H1 (cell line): ENCODE measurements around the gene KIAA1328. TPM values are rescaled to one million over a fixed set of nuclear protein-coding genes. Genes with fewer than 3 reads are reported as not detected.

Experiments
- CTCF ChIA-PET: fragments of 300-600 bp; sonication (Branson Sonifier 250); formaldehyde crosslinking; loops from one replicate; lab custom pipeline; 2021; ENCODE audit not compliant: partially characterized antibody; lab: Charles Lee
- POLR2A ChIA-PET: fragments of 300-600 bp; sonication (Branson Sonifier 250); formaldehyde crosslinking; loops from one replicate; lab custom pipeline; 2021; ENCODE audit warnings: inconsistent platforms; ENCODE audit not compliant: partially characterized antibody; lab: Charles Lee
- DNase-seq, 2 experiments: peaks; one replicate each; pipeline versions ENCODE4 v3.0.0 to v3.0.0-alpha.2; 2010 to 2022; ENCODE audit warnings: low spot score in 2 of 2, low read depth in 1 of 2, mixed read lengths in 1 of 2
- FAIRE-seq: peaks from 2 replicates; lab custom pipeline; 2011; peaks lifted over from hg19 to GRCh38; lab: Jason Lieb, UNC
- H2AFZ ChIP-seq: 2 replicates; pipeline ENCODE4 v1.8.1; 2012; ENCODE audit warnings: low read length, inconsistent platforms
- H2AK5ac ChIP-seq: 2 replicates; pipeline ENCODE4 v1.6.1; 2013; ENCODE audit warnings: low read depth, low read length
- H2BK120ac ChIP-seq: replicated peaks from 2 replicates; pipeline ENCODE3; 2013; ENCODE audit warnings: low read depth, low read length, inconsistent platforms
- H2BK12ac ChIP-seq: 2 replicates; pipeline ENCODE4 v1.6.1; 2013; ENCODE audit warnings: low read depth, low read length
- H2BK15ac ChIP-seq: 2 replicates; pipeline ENCODE4 v1.6.1; 2013; ENCODE audit warnings: low read length
- H2BK20ac ChIP-seq: 2 replicates; pipeline ENCODE4 v1.6.1; 2013; ENCODE audit warnings: low read length
- H2BK5ac ChIP-seq: 2 replicates; pipeline ENCODE4 v1.6.1; 2013; ENCODE audit warnings: low read depth, low read length
- H3K14ac ChIP-seq: 2 replicates; pipeline ENCODE4 v1.6.1; 2013; ENCODE audit warnings: inconsistent platforms; ENCODE audit not compliant: insufficient read length
- H3K18ac ChIP-seq: 2 replicates; pipeline ENCODE4 v1.6.1; 2013; ENCODE audit warnings: low read length; ENCODE audit errors: extremely low read depth
- H3K23ac ChIP-seq: 2 replicates; pipeline ENCODE4 v1.6.1; 2013; ENCODE audit warnings: inconsistent platforms; ENCODE audit not compliant: insufficient read length
- H3K23me2 ChIP-seq: 2 replicates; pipeline ENCODE4 v1.6.1; 2013; ENCODE audit warnings: low read depth, low read length
- H3K27ac ChIP-seq: 2 replicates; pipeline ENCODE4 v1.6.1; 2011; ENCODE audit warnings: low read depth, low read length, inconsistent platforms
- H3K27me3 ChIP-seq, 4 experiments: replicated peaks in 1 of 4; 1 replicate in 1 of 4; 2 replicates in 3 of 4; pipeline versions ENCODE4 v1.6.1 to v1.8.1; 2011 to 2013; ENCODE audit warnings: low read length in 3 of 4, mild to moderate bottlenecking in 3 of 4, inconsistent platforms in 2 of 4, mixed read lengths in 2 of 4, moderate library complexity in 1 of 4; ENCODE audit not compliant: control insufficient read depth in 3 of 4, insufficient read depth in 3 of 4; ENCODE audit errors: extremely low read depth in 1 of 4
- H3K36me3 ChIP-seq, 4 experiments: 2 replicates each; pipeline versions ENCODE4 v1.6.1 to v1.8.1; 2011 to 2013; ENCODE audit warnings: mild to moderate bottlenecking in 4 of 4, low read length in 3 of 4, moderate library complexity in 2 of 4, control low read depth in 1 of 4, inconsistent platforms in 1 of 4; ENCODE audit not compliant: insufficient read depth in 4 of 4, control insufficient read depth in 2 of 4
- H3K4ac ChIP-seq: replicated peaks from 2 replicates; pipeline ENCODE3; 2013; ENCODE audit warnings: low read length, low read depth, mixed read lengths, inconsistent platforms; ENCODE audit not compliant: insufficient read length
- H3K4me1 ChIP-seq, 4 experiments: replicated peaks in 1 of 4; 1 replicate in 1 of 4; 2 replicates in 3 of 4; pipeline versions ENCODE4 v1.6.1 to v1.8.1; 2011 to 2013; ENCODE audit warnings: low read length in 3 of 4, inconsistent platforms in 2 of 4, mixed read lengths in 1 of 4; ENCODE audit not compliant: insufficient read depth in 4 of 4, control insufficient read depth in 3 of 4
- H3K4me2 ChIP-seq, 2 experiments: 2 replicates each; pipeline versions ENCODE4 v1.6.1 to v1.8.1; 2011 to 2013; ENCODE audit warnings: low read depth in 2 of 2, low read length in 2 of 2, control low read depth in 1 of 2, inconsistent platforms in 1 of 2, mild to moderate bottlenecking in 1 of 2; ENCODE audit not compliant: insufficient read depth in 1 of 2
- H3K4me3 ChIP-seq, 4 experiments: fragments of 200-600, 300-600 bp in 1 of 4; sonication (generic), shearing (Covaris generic), sonication (Bioruptor Twin) in 1 of 4; 2 replicates each; pipeline versions ENCODE4 v1.5.1 to v1.8.1; 2011 to 2016; ENCODE audit warnings: low read length in 4 of 4, low read depth in 3 of 4, control low read depth in 2 of 4, inconsistent platforms in 2 of 4, mild to moderate bottlenecking in 2 of 4, mixed read lengths in 1 of 4, moderate library complexity in 1 of 4; ENCODE audit not compliant: insufficient read depth in 2 of 4; ENCODE audit errors: extremely low read depth in 1 of 4
- H3K56ac ChIP-seq: replicated peaks from 2 replicates; pipeline ENCODE3; 2013; ENCODE audit warnings: low read depth, mild to moderate bottlenecking, mixed read lengths, low read length, inconsistent platforms; ENCODE audit not compliant: insufficient read length
- H3K79me1 ChIP-seq: 2 replicates; pipeline ENCODE4 v1.6.1; 2013; ENCODE audit warnings: low read depth, low read length, control low read depth
- H3K79me2 ChIP-seq, 2 experiments: 2 replicates each; pipeline versions ENCODE4 v1.6.1 to v1.8.1; 2012 to 2013; ENCODE audit warnings: low read length in 2 of 2, mild to moderate bottlenecking in 2 of 2, inconsistent platforms in 1 of 2; ENCODE audit not compliant: insufficient read depth in 2 of 2, control insufficient read depth in 1 of 2
- H3K9ac ChIP-seq, 4 experiments: replicated peaks in 1 of 4; 1 replicate in 1 of 4; 2 replicates in 3 of 4; pipeline versions ENCODE4 v1.6.1 to v1.8.1; 2011 to 2013; ENCODE audit warnings: low read depth in 3 of 4, low read length in 3 of 4, control low read depth in 2 of 4, mild to moderate bottlenecking in 2 of 4, moderate library complexity in 2 of 4, inconsistent platforms in 1 of 4; ENCODE audit errors: extremely low read depth in 1 of 4
- H3K9me3 ChIP-seq, 2 experiments: 2 replicates each; pipeline versions ENCODE4 v1.6.1 to v1.8.1; 2012 to 2013; ENCODE audit warnings: mild to moderate bottlenecking in 2 of 2, moderate library complexity in 2 of 2, control low read depth in 1 of 2, inconsistent platforms in 1 of 2, low read depth in 1 of 2, low read length in 1 of 2, mixed read lengths in 1 of 2; ENCODE audit not compliant: insufficient read depth in 2 of 2
- H4K20me1 ChIP-seq, 2 experiments: replicated peaks in 1 of 2; 2 replicates each; pipeline versions ENCODE3 to v1.8.1; 2011 to 2013; ENCODE audit warnings: inconsistent platforms in 2 of 2, low read length in 2 of 2, mild to moderate bottlenecking in 1 of 2; ENCODE audit not compliant: insufficient read depth in 2 of 2, control insufficient read depth in 1 of 2
- H4K5ac ChIP-seq: 2 replicates; pipeline ENCODE4 v1.6.1; 2013; ENCODE audit warnings: low read length, low read depth, mixed read lengths, inconsistent platforms; ENCODE audit not compliant: insufficient read length
- H4K8ac ChIP-seq: 2 replicates; pipeline ENCODE4 v1.8.0; 2013; ENCODE audit warnings: mild to moderate bottlenecking, moderate library complexity, low read length, inconsistent platforms; ENCODE audit not compliant: insufficient read depth; ENCODE audit errors: extremely low read depth
- H4K91ac ChIP-seq: replicated peaks from 2 replicates; pipeline ENCODE3; 2013; ENCODE audit warnings: low read length, mixed read lengths, inconsistent platforms; ENCODE audit not compliant: insufficient read length
- CHD1 ChIP-seq: IDR thresholded peaks from 2 replicates; pipeline ENCODE4 v1.6.1; 2012; ENCODE audit warnings: low read depth, low read length, improper control_type of control experiment
- TAF7 ChIP-seq: optimal IDR thresholded peaks from 2 replicates; pipeline ENCODE3; 2011; ENCODE audit warnings: low read depth, mild to moderate bottlenecking, inconsistent platforms, low read length, moderate library complexity, borderline replicate concordance
- TBP ChIP-seq: IDR thresholded peaks from 2 replicates; pipeline ENCODE4 v1.6.1; 2011; ENCODE audit warnings: low read depth, low read length, improper control_type of control experiment
- WGBS, 2 experiments: shearing (Covaris generic) in 1 of 2; methylation state at CpG; one replicate each; pipeline versions ENCODE4 v1.1.6 to v1.1.7; 2013 to 2015; ENCODE audit warnings: low lambda C conversion rate in 2 of 2, mixed read lengths in 2 of 2, inconsistent platforms in 1 of 2, low coverage in 1 of 2, missing lambda C conversion rate in 1 of 2; ENCODE audit not compliant: insufficient replicate concordance in 2 of 2, insufficient coverage in 1 of 2, insufficient read length in 1 of 2; ENCODE audit errors: extremely low coverage in 1 of 2, missing lambda C conversion rate in 1 of 2; 5-methylcytosine and 5-hydroxymethylcytosine counted together
- polyA plus RNA-seq, 7 experiments: library from polyadenylated mRNA; depleted of rRNA in 3 of 7; stranded (reverse) in 5 of 7; unstranded in 2 of 7; fragments of >200 nt in 5 of 7; fragments of 200-250 nt in 2 of 7; gene quantifications; 1 replicate in 5 of 7; 2 replicates in 1 of 7; 4 replicates in 1 of 7; pipeline versions ENCODE4 v1.2.1 to v1.2.3, GENCODE V29; 2011 to 2013; ENCODE audit warnings: missing spikeins in 2 of 7, mixed read lengths in 2 of 7
- total RNA-seq: library from RNA; stranded (reverse); fragmentation: NEBNext Ultra II Directional; extraction: Animal tissue kit (Norgen Biotek cat#: 25700); gene quantifications from 2 replicates; pipeline ENCODE4 v1.2.1, GENCODE V29; 2021

The KIAA1328 gene
- total and polyA plus RNA-seq, 2 of the 8 experiments (the other 6 are each of a cell fraction or from before 2014, with no cell fraction given): 2.6 to 5.7 TPM

DNA sequence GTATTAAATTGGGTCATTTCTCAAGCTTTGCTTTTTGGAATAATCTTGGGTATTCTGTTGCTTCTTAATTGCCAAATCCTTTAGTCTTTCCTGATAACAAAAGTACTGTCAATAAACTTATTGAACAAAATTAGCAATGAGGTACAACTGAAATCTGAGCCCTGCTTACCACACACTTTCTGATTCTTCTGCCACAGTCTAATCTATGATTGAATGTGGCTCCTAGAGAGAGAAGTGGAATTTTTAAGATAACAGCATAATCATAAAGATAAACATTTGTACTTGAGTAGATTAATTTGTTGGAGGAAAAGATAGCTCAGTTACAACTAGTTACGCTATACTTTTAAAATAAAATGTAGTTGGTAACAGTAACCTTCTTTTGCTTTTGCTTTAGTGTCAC, 381.9 kb downstream of the KIAA1328 start:
- Histone ChIP-seq H3K18ac (no peak overlapping the region), H2BK15ac (no peak overlapping the region), H4K8ac (no peak overlapping the region), H3K27me3 (peaks cover 0 to 2% (median under 1%) of the 10 kb centered on the region in 4 experiments; a peak in 3 of 7 replicates), H3K27ac (no peak overlapping the region), H2BK12ac (no peak overlapping the region), H4K5ac (no peak overlapping the region), H3K4me3 (no peak overlapping the region), H3K23me2 (no peaks in the 10 kb centered on the region), H2BK120ac (no peak overlapping the region), H4K91ac (no peak overlapping the region), H2AK5ac (no peak overlapping the region), H3K4me1 (no peaks in the 10 kb centered on the region), H3K79me2 (no peaks in the 10 kb centered on the region), H3K56ac (no peak overlapping the region), H2AFZ (no peak overlapping the region), H3K14ac (no peak overlapping the region), H3K9me3 (no peaks in the 10 kb centered on the region), H3K79me1 (no peaks in the 10 kb centered on the region), H4K20me1 (no peaks in the 10 kb centered on the region), H3K4ac (no peak overlapping the region), H3K9ac (no peak overlapping the region), H3K4me2 (no peak overlapping the region), H3K23ac (no peak overlapping the region), H3K36me3 (no peaks in the 10 kb centered on the region), H2BK20ac (no peak overlapping the region), H2BK5ac (no peak overlapping the region)
- no peak for DNase-seq
- WGBS, 2 experiments: 87% methylated on average over 1 of the region's 1 CpG; no CpG with 5 or more reads in 1 of the 2 experiments
- FAIRE-seq: no peak
- ChIA-PET CTCF (interaction anchor here (1.1 to 1.3 kb wide), 3 partner anchors 27 to 113 kb away, joined by 3 read pairs; no protein-coding TSS in a partner anchor), POLR2A (no interaction called here)
- TF ChIP-seq TAF7 (no peak), CHD1 (no peak), TBP (no peak)
